HK-2 (cell line): ENCODE data around the gene OPCML.

Experiments
- DNase-seq: peaks from one replicate; pipeline ENCODE4 v3.0.0-alpha.2; 2018; ENCODE audit not compliant: unreplicated experiment

The OPCML gene

GRCh38 chr11:133232665-133233064 is 299.6 kb downstream of the OPCML start:
- DNase-seq, result no peak

GRCh38 chr11:133230431-133230830 is 301.9 kb downstream of the OPCML start:
- DNase-seq, result no peak

- no peak for DNase-seq
Measured at GRCh38 chr11:133228471-133229329, 303.6 kb downstream of the OPCML start.

- DNase-seq, result no peak
Measured at GRCh38 chr11:133227632-133228111, 304.6 kb downstream of the OPCML start.

GRCh38 chr11:133224271-133224670 is 308.0 kb downstream of the OPCML start:
- DNase-seq, result no peak

DNA sequence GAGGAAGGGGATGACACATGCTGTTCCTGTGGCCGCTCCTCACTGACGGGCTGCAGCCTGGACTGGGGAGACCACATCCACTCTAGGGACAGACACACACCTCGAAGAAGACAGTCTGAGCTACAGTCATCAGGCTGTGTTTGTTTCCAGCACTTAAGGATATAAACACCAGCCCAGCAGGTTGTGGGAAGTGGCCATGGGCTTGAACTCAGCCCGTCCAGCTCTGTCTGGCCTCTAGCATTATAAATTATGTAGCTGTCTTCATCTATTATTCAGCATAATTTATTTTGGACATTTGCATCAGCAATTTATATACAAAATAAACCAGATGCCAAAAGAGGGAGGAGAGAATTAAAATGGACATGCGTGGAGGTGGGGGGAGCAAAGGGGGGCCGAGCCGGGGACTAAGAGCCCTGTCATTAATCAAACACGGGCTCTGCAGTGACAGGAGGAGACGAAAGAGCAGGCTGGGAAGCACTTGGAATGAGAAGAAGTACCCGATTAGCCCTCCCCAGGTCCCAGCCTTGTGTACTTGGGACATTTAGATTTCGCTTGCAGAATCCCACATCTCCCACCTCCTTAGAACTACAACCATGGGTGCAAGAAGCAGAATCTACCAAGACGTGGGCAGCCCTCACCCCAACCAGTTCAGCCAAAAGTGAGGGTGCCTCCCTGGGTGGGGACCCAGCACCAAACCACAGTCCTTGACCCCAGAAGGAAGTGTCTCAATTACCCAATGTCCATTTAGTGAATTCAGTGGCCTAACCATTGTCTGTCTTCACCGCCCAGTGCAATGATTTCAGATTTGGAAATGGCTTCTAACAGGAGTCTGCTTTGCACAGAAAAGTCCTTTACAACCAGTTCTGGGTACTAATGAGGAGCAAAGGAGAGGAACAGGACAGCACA is 309.6 kb downstream of the OPCML start:
- no peak for DNase-seq

DNA sequence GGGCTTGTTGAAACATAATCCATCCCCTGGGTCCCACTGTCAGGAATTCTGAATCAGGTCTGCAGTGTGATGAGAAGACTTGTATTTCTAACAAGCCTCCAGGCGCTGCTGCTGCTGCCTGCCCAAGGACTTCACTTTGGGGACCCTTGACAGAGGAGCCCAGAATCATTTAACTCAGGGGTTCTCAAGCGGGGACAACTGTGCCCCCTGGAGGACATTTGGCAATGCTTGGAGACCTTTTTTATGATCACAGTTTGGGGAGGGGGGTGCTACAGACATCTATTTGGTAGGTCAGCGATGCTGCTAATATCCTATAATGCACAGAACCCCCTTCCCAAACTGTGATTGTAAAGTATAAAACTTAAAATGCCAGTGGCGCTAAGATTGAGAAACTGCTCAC is 312.8 kb downstream of the OPCML start:
- no peak for DNase-seq

GRCh38 chr11:133216813-133217212 is 315.5 kb downstream of the OPCML start:
- DNase-seq, result no peak

GRCh38 chr11:133215596-133216230 is 316.6 kb downstream of the OPCML start:
- DNase-seq, result no peak

- no peak for DNase-seq
Measured at GRCh38 chr11:133214646-133215045, 317.7 kb downstream of the OPCML start.

GRCh38 chr11:133212201-133212600 is 320.1 kb downstream of the OPCML start:
- DNase-seq, result no peak

DNA sequence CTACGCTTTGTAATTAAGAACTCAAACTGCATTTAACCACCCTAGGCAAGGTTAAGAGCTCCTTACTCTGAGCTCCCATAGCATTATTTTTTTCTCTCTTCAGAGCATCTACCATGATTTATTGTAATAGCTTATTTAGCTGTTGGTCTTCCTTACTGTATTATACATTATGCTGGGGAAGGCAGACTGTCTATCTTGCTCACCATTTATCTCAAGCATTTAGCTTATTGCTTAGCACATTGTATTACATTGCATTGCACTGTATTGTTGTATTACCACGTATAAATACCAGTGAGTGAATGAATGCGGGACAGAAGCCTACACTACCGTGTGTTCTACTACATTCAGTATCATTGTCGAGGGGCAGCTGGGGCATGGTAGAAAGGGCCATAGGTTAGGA is 324.3 kb downstream of the OPCML start:
- DNase-seq, result no peak

DNA sequence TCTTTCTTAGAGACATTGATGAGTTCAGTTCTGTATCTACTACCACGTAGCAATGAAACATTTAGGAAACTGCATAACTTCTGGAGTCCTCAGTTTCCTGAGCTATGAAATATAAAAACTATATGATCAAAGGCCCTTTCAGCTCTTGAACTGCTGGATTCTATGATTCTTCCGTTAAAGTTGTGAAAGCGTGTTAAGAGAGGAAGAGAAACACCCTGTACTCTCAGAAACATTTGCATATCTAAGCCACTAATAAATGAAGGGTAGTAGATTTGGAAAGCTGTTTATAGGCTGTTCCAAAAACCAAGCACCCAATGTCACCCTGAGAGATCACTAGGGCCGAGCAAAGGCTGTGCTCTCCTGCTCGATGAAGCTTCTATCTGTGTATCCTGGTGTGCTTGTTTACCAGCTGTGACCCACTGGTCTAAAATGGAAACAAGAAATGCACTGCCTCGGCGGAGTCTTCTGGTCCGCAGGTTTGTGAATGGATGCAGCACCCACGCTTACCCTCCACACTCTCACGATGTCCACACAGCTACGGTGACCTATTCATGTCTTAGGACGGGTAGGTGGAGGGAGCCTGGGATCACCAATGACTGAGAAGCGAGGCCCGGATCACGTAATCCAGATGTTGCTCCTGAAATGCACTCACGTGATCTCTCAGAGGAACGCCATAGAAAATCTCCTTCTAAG is 325.8 kb downstream of the OPCML start:
- DNase-seq, result no peak

- DNase-seq, result no peak
Measured at GRCh38 chr11:133204158-133204557, 328.1 kb downstream of the OPCML start.

DNA sequence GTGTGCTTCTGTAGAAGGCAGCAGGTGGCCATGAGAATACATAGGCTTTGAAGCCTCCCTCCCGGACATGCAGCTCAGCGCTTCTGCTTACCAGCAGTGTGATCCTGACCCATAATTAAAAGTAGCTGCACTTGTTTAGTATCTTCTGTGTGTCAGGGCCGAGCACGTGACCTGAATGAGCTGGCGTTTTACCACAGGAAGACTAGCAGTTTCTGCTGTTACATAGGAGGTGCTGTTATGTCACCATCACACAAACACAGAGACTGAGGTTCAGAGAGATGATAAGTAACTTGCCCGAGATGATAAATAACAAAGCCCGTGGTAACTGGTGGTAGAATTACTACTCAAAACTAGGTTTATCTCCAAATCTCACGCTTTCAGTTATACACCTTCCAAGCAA is 329.5 kb downstream of the OPCML start:
- no peak for DNase-seq

- no peak for DNase-seq
Measured at GRCh38 chr11:133198438-133198837, 333.9 kb downstream of the OPCML start.

DNA sequence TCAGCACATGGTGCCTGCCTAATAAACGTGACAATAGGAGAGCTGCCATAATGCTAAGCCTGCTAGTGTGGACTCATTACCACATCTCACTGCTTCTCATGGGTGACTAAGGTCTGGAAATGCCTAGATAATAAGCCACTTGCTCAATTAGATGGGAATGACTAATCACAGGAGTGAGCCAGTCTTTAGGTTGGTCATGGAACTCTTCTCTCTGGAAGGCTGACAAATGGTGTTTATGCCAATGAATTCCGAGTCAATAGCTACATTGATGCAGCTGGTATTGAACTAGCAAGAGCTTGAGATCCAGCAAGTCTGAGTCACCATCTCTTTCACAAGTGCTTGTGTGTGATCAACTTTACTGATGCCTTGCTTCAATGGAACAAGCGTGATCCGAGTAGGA is 334.9 kb downstream of the OPCML start:
- DNase-seq, result no peak

GRCh38 chr11:133191931-133192330 is 340.4 kb downstream of the OPCML start:
- no peak for DNase-seq

DNA sequence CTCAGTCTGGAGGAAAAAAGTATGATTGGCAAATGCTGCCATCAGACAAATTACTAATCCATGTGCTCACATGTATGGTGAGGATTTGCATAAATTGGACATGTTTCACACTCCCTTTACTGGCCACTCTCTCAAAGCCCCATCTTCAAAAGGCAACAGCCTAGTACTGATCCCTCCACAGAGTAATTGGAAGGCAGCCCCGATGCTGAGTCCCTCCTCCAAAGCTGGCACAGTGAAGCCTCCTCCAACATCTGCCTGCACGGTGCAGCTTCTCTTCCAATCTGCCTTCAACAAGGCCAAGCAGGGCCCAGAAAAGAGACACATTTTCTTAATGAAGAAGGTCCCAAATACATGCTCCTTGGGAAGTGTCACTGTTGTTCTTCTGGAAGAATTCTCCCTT is 350.6 kb downstream of the OPCML start:
- no peak for DNase-seq

GRCh38 chr11:133181066-133181465 is 351.2 kb downstream of the OPCML start:
- no peak for DNase-seq

GRCh38 chr11:133180201-133180600 is 352.1 kb downstream of the OPCML start:
- no peak for DNase-seq

DNA sequence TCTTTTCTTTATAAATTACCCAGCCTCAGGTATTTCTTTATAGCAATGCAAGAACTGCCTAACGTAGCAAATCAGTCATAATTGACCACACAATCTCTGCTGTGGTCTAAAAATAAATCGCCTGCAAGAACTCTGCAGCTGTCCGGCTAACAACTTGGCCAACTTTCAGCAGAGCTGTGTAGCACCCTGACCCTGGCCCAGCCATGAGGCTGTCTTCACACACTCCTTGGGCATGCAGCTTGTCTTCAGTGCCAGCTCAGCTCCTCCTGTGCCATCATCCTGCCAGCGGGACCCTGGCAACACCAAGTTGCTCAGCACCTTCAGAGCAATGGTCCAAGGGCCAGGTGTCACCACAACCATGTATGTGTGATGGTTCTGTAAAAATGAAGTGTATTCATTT is 355.6 kb downstream of the OPCML start:
- no peak for DNase-seq
